H1 (cell line): ENCODE measurements around the gene SMIM20. TPM values are rescaled to one million over a fixed set of nuclear protein-coding genes. Genes with fewer than 3 reads are reported as not detected.

Source experiments
- CTCF ChIA-PET: fragments of 300-600 bp; sonication (Branson Sonifier 250); formaldehyde crosslinking; loops from one replicate; lab custom pipeline; 2021; ENCODE audit not compliant: partially characterized antibody; lab: Charles Lee
- POLR2A ChIA-PET: fragments of 300-600 bp; sonication (Branson Sonifier 250); formaldehyde crosslinking; loops from one replicate; lab custom pipeline; 2021; ENCODE audit warnings: inconsistent platforms; ENCODE audit not compliant: partially characterized antibody; lab: Charles Lee
- DNase-seq, 2 experiments: peaks; one replicate each; pipeline versions ENCODE4 v3.0.0 to v3.0.0-alpha.2; 2010 to 2022; ENCODE audit warnings: low spot score in 2 of 2, low read depth in 1 of 2, mixed read lengths in 1 of 2
- FAIRE-seq: peaks from 2 replicates; lab custom pipeline; 2011; peaks lifted over from hg19 to GRCh38; lab: Jason Lieb, UNC
- H2AFZ ChIP-seq: 2 replicates; pipeline ENCODE4 v1.8.1; 2012; ENCODE audit warnings: low read length, inconsistent platforms
- H2AK5ac ChIP-seq: 2 replicates; pipeline ENCODE4 v1.6.1; 2013; ENCODE audit warnings: low read depth, low read length
- H2BK120ac ChIP-seq: replicated peaks from 2 replicates; pipeline ENCODE3; 2013; ENCODE audit warnings: low read depth, low read length, inconsistent platforms
- H2BK12ac ChIP-seq: 2 replicates; pipeline ENCODE4 v1.6.1; 2013; ENCODE audit warnings: low read depth, low read length
- H2BK15ac ChIP-seq: 2 replicates; pipeline ENCODE4 v1.6.1; 2013; ENCODE audit warnings: low read length
- H2BK20ac ChIP-seq: 2 replicates; pipeline ENCODE4 v1.6.1; 2013; ENCODE audit warnings: low read length
- H2BK5ac ChIP-seq: 2 replicates; pipeline ENCODE4 v1.6.1; 2013; ENCODE audit warnings: low read depth, low read length
- H3K14ac ChIP-seq: 2 replicates; pipeline ENCODE4 v1.6.1; 2013; ENCODE audit warnings: inconsistent platforms; ENCODE audit not compliant: insufficient read length
- H3K18ac ChIP-seq: 2 replicates; pipeline ENCODE4 v1.6.1; 2013; ENCODE audit warnings: low read length; ENCODE audit errors: extremely low read depth
- H3K23ac ChIP-seq: 2 replicates; pipeline ENCODE4 v1.6.1; 2013; ENCODE audit warnings: inconsistent platforms; ENCODE audit not compliant: insufficient read length
- H3K23me2 ChIP-seq: 2 replicates; pipeline ENCODE4 v1.6.1; 2013; ENCODE audit warnings: low read depth, low read length
- H3K27ac ChIP-seq: 2 replicates; pipeline ENCODE4 v1.6.1; 2011; ENCODE audit warnings: low read depth, low read length, inconsistent platforms
- H3K27me3 ChIP-seq, 4 experiments: replicated peaks in 1 of 4; 1 replicate in 1 of 4; 2 replicates in 3 of 4; pipeline versions ENCODE4 v1.6.1 to v1.8.1; 2011 to 2013; ENCODE audit warnings: low read length in 3 of 4, mild to moderate bottlenecking in 3 of 4, inconsistent platforms in 2 of 4, mixed read lengths in 2 of 4, moderate library complexity in 1 of 4; ENCODE audit not compliant: control insufficient read depth in 3 of 4, insufficient read depth in 3 of 4; ENCODE audit errors: extremely low read depth in 1 of 4
- H3K36me3 ChIP-seq, 4 experiments: 2 replicates each; pipeline versions ENCODE4 v1.6.1 to v1.8.1; 2011 to 2013; ENCODE audit warnings: mild to moderate bottlenecking in 4 of 4, low read length in 3 of 4, moderate library complexity in 2 of 4, control low read depth in 1 of 4, inconsistent platforms in 1 of 4; ENCODE audit not compliant: insufficient read depth in 4 of 4, control insufficient read depth in 2 of 4
- H3K4ac ChIP-seq: replicated peaks from 2 replicates; pipeline ENCODE3; 2013; ENCODE audit warnings: low read length, low read depth, mixed read lengths, inconsistent platforms; ENCODE audit not compliant: insufficient read length
- H3K4me1 ChIP-seq, 4 experiments: replicated peaks in 1 of 4; 1 replicate in 1 of 4; 2 replicates in 3 of 4; pipeline versions ENCODE4 v1.6.1 to v1.8.1; 2011 to 2013; ENCODE audit warnings: low read length in 3 of 4, inconsistent platforms in 2 of 4, mixed read lengths in 1 of 4; ENCODE audit not compliant: insufficient read depth in 4 of 4, control insufficient read depth in 3 of 4
- H3K4me2 ChIP-seq, 2 experiments: 2 replicates each; pipeline versions ENCODE4 v1.6.1 to v1.8.1; 2011 to 2013; ENCODE audit warnings: low read depth in 2 of 2, low read length in 2 of 2, control low read depth in 1 of 2, inconsistent platforms in 1 of 2, mild to moderate bottlenecking in 1 of 2; ENCODE audit not compliant: insufficient read depth in 1 of 2
- H3K4me3 ChIP-seq, 4 experiments: fragments of 200-600, 300-600 bp in 1 of 4; sonication (generic), shearing (Covaris generic), sonication (Bioruptor Twin) in 1 of 4; 2 replicates each; pipeline versions ENCODE4 v1.5.1 to v1.8.1; 2011 to 2016; ENCODE audit warnings: low read length in 4 of 4, low read depth in 3 of 4, control low read depth in 2 of 4, inconsistent platforms in 2 of 4, mild to moderate bottlenecking in 2 of 4, mixed read lengths in 1 of 4, moderate library complexity in 1 of 4; ENCODE audit not compliant: insufficient read depth in 2 of 4; ENCODE audit errors: extremely low read depth in 1 of 4
- H3K56ac ChIP-seq: replicated peaks from 2 replicates; pipeline ENCODE3; 2013; ENCODE audit warnings: low read depth, mild to moderate bottlenecking, mixed read lengths, low read length, inconsistent platforms; ENCODE audit not compliant: insufficient read length
- H3K79me1 ChIP-seq: 2 replicates; pipeline ENCODE4 v1.6.1; 2013; ENCODE audit warnings: low read depth, low read length, control low read depth
- H3K79me2 ChIP-seq, 2 experiments: 2 replicates each; pipeline versions ENCODE4 v1.6.1 to v1.8.1; 2012 to 2013; ENCODE audit warnings: low read length in 2 of 2, mild to moderate bottlenecking in 2 of 2, inconsistent platforms in 1 of 2; ENCODE audit not compliant: insufficient read depth in 2 of 2, control insufficient read depth in 1 of 2
- H3K9ac ChIP-seq, 4 experiments: replicated peaks in 1 of 4; 1 replicate in 1 of 4; 2 replicates in 3 of 4; pipeline versions ENCODE4 v1.6.1 to v1.8.1; 2011 to 2013; ENCODE audit warnings: low read depth in 3 of 4, low read length in 3 of 4, control low read depth in 2 of 4, mild to moderate bottlenecking in 2 of 4, moderate library complexity in 2 of 4, inconsistent platforms in 1 of 4; ENCODE audit errors: extremely low read depth in 1 of 4
- H3K9me3 ChIP-seq, 2 experiments: 2 replicates each; pipeline versions ENCODE4 v1.6.1 to v1.8.1; 2012 to 2013; ENCODE audit warnings: mild to moderate bottlenecking in 2 of 2, moderate library complexity in 2 of 2, control low read depth in 1 of 2, inconsistent platforms in 1 of 2, low read depth in 1 of 2, low read length in 1 of 2, mixed read lengths in 1 of 2; ENCODE audit not compliant: insufficient read depth in 2 of 2
- H4K20me1 ChIP-seq, 2 experiments: replicated peaks in 1 of 2; 2 replicates each; pipeline versions ENCODE3 to v1.8.1; 2011 to 2013; ENCODE audit warnings: inconsistent platforms in 2 of 2, low read length in 2 of 2, mild to moderate bottlenecking in 1 of 2; ENCODE audit not compliant: insufficient read depth in 2 of 2, control insufficient read depth in 1 of 2
- H4K5ac ChIP-seq: 2 replicates; pipeline ENCODE4 v1.6.1; 2013; ENCODE audit warnings: low read length, low read depth, mixed read lengths, inconsistent platforms; ENCODE audit not compliant: insufficient read length
- H4K8ac ChIP-seq: 2 replicates; pipeline ENCODE4 v1.8.0; 2013; ENCODE audit warnings: mild to moderate bottlenecking, moderate library complexity, low read length, inconsistent platforms; ENCODE audit not compliant: insufficient read depth; ENCODE audit errors: extremely low read depth
- H4K91ac ChIP-seq: replicated peaks from 2 replicates; pipeline ENCODE3; 2013; ENCODE audit warnings: low read length, mixed read lengths, inconsistent platforms; ENCODE audit not compliant: insufficient read length
- WGBS, 2 experiments: shearing (Covaris generic) in 1 of 2; methylation state at CpG; one replicate each; pipeline versions ENCODE4 v1.1.6 to v1.1.7; 2013 to 2015; ENCODE audit warnings: low lambda C conversion rate in 2 of 2, mixed read lengths in 2 of 2, inconsistent platforms in 1 of 2, low coverage in 1 of 2, missing lambda C conversion rate in 1 of 2; ENCODE audit not compliant: insufficient replicate concordance in 2 of 2, insufficient coverage in 1 of 2, insufficient read length in 1 of 2; ENCODE audit errors: extremely low coverage in 1 of 2, missing lambda C conversion rate in 1 of 2; 5-methylcytosine and 5-hydroxymethylcytosine counted together
- polyA plus RNA-seq, 7 experiments: library from polyadenylated mRNA; depleted of rRNA in 3 of 7; stranded (reverse) in 5 of 7; unstranded in 2 of 7; fragments of >200 nt in 5 of 7; fragments of 200-250 nt in 2 of 7; gene quantifications; 1 replicate in 5 of 7; 2 replicates in 1 of 7; 4 replicates in 1 of 7; pipeline versions ENCODE4 v1.2.1 to v1.2.3, GENCODE V29; 2011 to 2013; ENCODE audit warnings: missing spikeins in 2 of 7, mixed read lengths in 2 of 7
- total RNA-seq: library from RNA; stranded (reverse); fragmentation: NEBNext Ultra II Directional; extraction: Animal tissue kit (Norgen Biotek cat#: 25700); gene quantifications from 2 replicates; pipeline ENCODE4 v1.2.1, GENCODE V29; 2021

SMIM20 gene
- total and polyA plus RNA-seq, 2 of the 8 experiments (the other 6 are each of a cell fraction or from before 2014, with no cell fraction given), result 21.9 to 36.9 TPM

GRCh38 chr4:25955705-25956104 is 41.7 kb downstream of the SMIM20 start:
- Histone ChIP-seq H3K23ac (no peak overlapping the region), H3K56ac (no peak overlapping the region), H4K8ac (no peak overlapping the region), H2BK12ac (no peak overlapping the region), H3K79me1 (no peaks in the 10 kb centered on the region), H3K18ac (no peak overlapping the region), H4K5ac (no peak overlapping the region), H3K4me2 (0 out of 4 replicates have a peak overlapping the region, but pooled peaks of 1 of the 2 experiments have one; percentile 3), H3K4me1 (peaks cover 3 to 12% (median 9%) of the 10 kb centered on the region in 4 experiments; a peak in 6 of 7 replicates), H3K4me3 (no peak overlapping the region), H2AFZ (no peak overlapping the region), H2BK15ac (no peak overlapping the region), H2AK5ac (no peak overlapping the region), H3K27me3 (peaks cover 0 to 2% (median 0%) of the 10 kb centered on the region in 4 experiments; a peak in 1 of 7 replicates), H2BK20ac (no peak overlapping the region), H3K4ac (no peak overlapping the region), H2BK120ac (no peak overlapping the region), H3K79me2 (no peaks in the 10 kb centered on the region), H4K91ac (peak overlapping the region; percentile 5), H3K9ac (no peak overlapping the region), H3K36me3 (no peaks in the 10 kb centered on the region; a peak in 1 of 8 replicates), H3K27ac (no peak overlapping the region), H3K14ac (no peak overlapping the region), H4K20me1 (no peaks in the 10 kb centered on the region), H3K23me2 (no peaks in the 10 kb centered on the region), H3K9me3 (no peaks in the 10 kb centered on the region), H2BK5ac (no peak overlapping the region)
- CTCF ChIA-PET, result interaction anchor here (0.8 to 2.2 kb wide), 14 partner anchors 11 to 239 kb away, joined by 3 to 9 read pairs (median 4); no protein-coding TSS in a partner anchor
- POLR2A ChIA-PET, result interaction anchor here (0.5 to 1.4 kb wide), 4 partner anchors 11 to 234 kb away, joined by 3 to 4 read pairs (median 4); partner anchors contain the start of gene SMIM20
- WGBS, 2 experiments, result 32% methylated on average over 4 of the region's 4 CpGs; no CpG with 5 or more reads in 1 of the 2 experiments
- no peak for DNase-seq
- FAIRE-seq, result no peak
